MM.1S (cell line): ENCODE results near the gene CR1L.

Experiments used
- EZH2 ChIP-seq: fragments of 300-600 bp; sonication (generic); optimal IDR thresholded peaks from 2 replicates; pipeline ENCODE3; 2017; ENCODE audit warnings: low read depth, mild to moderate bottlenecking, antibody characterized with exemption, low read length, mixed read lengths
- EZH2phosphoT487 ChIP-seq: fragments of 300-600 bp; sonication (generic); IDR thresholded peaks from 2 replicates; pipeline ENCODE4 v1.6.1; 2018; ENCODE audit warnings: antibody characterized with exemption, low read length
- TF ChIP-seq, protein P1 (sequence below): fragments of 300-600 bp; sonication (generic); IDR thresholded peaks from 2 replicates; pipeline ENCODE4 v1.5.1; 2016; ENCODE audit warnings: antibody characterized with exemption, low read length, mixed read lengths

DNA sequence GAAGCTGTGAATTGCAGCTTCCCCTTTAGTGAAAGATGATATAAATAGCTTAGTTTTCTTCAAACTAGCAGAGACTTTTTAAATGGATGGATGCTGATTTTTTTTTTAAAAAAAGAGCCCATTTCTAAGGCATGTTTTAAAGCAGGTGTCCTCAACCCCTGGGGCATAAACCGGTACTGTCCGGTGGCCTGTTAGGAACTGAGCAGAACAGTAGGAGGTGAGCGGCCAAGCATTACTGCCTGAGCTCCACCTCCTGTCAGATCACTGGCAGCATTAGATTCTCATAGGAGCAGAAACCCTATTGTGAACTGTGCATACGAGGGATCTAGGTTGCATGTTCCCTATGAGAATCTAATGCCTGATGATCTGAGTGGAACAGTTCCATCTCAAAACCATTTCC is 31.2 kb downstream of the CR1L start:
- TF ChIP-seq, protein P1, sequence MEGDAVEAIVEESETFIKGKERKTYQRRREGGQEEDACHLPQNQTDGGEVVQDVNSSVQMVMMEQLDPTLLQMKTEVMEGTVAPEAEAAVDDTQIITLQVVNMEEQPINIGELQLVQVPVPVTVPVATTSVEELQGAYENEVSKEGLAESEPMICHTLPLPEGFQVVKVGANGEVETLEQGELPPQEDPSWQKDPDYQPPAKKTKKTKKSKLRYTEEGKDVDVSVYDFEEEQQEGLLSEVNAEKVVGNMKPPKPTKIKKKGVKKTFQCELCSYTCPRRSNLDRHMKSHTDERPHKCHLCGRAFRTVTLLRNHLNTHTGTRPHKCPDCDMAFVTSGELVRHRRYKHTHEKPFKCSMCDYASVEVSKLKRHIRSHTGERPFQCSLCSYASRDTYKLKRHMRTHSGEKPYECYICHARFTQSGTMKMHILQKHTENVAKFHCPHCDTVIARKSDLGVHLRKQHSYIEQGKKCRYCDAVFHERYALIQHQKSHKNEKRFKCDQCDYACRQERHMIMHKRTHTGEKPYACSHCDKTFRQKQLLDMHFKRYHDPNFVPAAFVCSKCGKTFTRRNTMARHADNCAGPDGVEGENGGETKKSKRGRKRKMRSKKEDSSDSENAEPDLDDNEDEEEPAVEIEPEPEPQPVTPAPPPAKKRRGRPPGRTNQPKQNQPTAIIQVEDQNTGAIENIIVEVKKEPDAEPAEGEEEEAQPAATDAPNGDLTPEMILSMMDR, result no peak
- TF ChIP-seq EZH2 (no peak), EZH2phosphoT487 (no peak)
